NCI-H82 treated with DMSO at 0.1 percent for 48 hours (cell line): ENCODE data around the gene LCK.

Source experiments
- DNase-seq: peaks from one replicate; lab custom pipeline; 2025; ENCODE audit not compliant: unreplicated experiment; lab: John Stamatoyannopoulos, UW

Gene LCK

DNA sequence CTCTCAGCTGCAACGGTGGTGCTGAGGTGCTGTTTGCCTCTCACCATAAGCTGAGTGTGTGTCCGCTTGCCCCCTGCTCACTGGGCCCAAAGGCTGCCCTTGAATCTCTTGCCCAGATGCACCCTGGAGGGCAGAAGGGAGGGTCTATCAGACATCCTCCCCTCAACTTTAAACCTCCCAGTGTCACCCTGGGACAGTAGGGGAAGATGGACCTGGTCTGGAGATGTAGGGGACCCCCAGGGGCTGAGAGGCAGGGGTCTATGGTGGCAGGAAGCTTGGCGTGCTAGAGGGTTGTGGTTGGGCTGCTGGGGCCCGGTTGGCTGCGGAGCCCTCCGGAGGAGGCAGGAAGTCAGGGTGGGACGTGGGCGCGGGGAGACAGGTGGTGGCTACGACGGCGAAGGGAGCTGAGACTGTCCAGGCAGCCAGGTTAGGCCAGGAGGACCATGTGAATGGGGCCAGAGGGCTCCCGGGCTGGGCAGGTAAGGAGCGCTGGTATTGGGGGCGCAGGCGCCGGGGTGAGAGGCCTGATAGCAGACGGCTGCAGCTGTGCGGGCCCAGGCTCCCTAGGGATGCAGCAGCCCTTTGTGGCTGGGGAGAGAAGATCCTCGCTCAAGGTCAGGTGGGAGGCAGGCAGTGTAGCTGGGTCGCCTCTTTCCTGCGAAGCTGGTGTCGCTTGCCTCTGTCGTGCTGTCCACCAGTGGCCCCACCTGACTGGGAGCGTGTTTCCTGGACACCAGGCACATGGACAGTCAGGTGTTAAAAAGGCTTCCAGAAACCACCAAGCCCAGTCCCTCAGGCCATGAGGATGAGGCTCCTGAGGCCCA is at the start of gene LCK:
Gene LCK, plus strand, starts transcription at position 373 of the 824 bp plus-strand sequence. CDS start 23,065 bp downstream, outside the sequence.
- no peak for DNase-seq

- DNase-seq, result no peak
These were observed 46.1 kb upstream of the LCK start for GRCh38 chr1:32204943-32205361.

- DNase-seq, result peak; percentile 49
These were observed 45.4 kb upstream of the LCK start, which contains the start of gene IQCC for GRCh38 chr1:32205401-32206370. IQCC (plus strand) TSS chr1:32205671; CDS start chr1:32205682, 11 bp downstream.

- DNase-seq, result no peak
These were observed 42.6 kb upstream of the LCK start for GRCh38 chr1:32208469-32208868.

DNA sequence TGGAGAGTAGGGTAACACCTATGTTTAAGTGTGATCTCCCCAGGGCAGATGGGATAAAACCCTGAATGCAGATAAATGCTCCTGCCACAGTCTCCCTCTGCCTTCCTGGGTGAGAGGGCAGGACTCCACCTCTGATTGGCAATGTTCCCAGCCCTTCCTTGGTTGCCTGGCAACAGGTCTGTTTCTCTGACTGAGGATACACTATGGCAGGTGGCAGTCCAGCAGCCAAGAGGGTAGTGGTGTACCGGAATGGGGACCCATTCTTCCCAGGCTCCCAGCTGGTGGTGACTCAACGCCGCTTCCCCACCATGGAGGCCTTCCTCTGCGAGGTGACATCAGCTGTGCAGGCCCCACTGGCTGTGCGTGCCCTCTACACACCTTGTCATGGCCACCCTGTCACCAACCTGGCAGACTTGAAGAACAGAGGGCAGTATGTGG is 42.2 kb upstream of the LCK start, which contains the start of gene DCDC2B:
Gene DCDC2B, plus strand, starts transcription at position 199 of the 438 bp plus-strand sequence. Its CDS starts 5 bp downstream, at position 204.
- DNase-seq, result peak; percentile 69

- peak; percentile 49 for DNase-seq
These were observed 35.2 kb upstream of the LCK start for GRCh38 chr1:32215629-32216480.

GRCh38 chr1:32216566-32216965 is 34.5 kb upstream of the LCK start:
- DNase-seq, result no peak

- no peak for DNase-seq
These were observed 32.0 kb upstream of the LCK start for GRCh38 chr1:32219022-32219421.

DNA sequence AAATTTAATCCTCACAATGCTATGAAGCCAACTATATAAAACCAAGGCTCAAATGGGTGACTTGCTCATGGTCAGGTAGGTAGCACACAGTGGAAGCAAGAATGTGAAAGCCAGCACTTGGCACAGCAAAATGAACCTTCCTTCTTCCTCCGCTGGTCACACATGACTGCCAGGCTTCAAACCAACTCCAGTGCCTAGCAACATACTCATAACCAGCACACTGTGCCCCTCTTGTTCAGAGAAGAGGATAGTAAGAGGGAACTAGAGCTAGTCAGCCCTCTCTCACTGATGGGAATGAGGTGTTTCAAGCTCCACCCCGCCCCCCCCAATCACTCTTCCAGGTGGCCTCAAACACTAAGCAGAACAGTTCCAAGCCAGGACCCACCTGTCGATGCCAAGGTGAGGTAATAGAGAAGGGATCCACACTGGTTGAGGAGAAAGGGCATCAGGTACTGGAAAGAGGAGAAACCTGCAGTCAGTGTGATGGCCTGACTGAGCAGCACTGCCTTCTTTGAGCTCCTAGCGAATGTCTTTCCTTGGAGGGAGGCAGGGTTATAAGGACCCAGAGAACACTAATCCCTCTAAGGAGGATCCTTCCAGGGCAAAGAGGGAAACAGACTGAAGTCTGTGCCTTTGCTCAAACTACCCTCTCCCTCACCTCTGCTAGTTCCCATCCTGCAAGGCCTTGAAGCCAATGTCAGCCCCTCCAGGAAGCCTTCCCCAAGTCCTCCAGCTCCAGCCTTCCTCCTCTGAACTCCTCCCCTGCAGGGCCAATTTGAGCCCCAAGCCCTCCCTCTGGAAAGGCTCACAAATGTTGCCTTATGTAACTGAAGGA is 30.1 kb upstream of the LCK start:
- no peak for DNase-seq

GRCh38 chr1:32221581-32221979 is 29.5 kb upstream of the LCK start:
- no peak for DNase-seq

DNA sequence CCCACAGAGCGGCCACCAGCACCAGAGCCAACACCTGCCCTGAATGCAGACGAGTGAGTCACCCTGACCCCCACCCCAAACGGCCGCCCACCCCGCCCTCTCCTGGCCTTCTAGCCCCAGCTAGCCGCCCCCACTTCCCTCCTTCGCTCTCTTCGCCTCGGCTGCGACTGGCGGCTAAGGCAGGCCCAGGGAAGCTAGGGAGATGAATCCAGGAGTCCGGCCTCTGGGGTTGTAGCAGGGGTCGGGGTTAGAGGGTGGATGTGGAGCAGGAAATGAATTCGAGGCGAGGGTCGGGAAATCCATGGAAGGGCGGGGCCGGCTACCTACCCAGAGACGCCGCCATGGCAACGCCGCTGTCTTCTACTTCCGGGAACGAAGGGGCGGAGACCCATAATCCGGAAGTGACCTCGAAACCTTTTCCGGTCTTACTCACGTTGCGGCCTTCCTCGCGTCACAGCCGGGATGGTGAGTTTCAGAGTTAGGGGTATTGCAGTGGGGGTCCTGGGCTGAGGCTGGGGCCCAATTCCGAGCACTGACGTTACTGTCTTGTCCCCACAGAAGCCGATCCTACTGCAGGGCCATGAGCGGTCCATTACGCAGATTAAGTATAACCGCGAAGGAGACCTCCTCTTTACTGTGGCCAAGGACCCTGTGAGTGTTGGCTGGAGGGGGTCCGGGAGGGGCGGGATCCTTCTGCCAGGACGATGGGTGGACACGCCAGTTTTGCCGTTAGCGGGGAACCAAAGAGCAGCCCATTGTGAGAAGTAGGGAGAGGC is 28.9 kb upstream of the LCK start, which contains the start of the genes EIF3I and TMEM234:
Gene EIF3I, plus strand, starts transcription at position 428 of the 776 bp plus-strand sequence. Its CDS starts 35 bp downstream, at position 463.
Gene TMEM234, minus strand, starts transcription at position 374 of the 776 bp plus-strand sequence. Its CDS starts 31 bp downstream, at position 343.
- DNase-seq, result peak; percentile 69

DNA sequence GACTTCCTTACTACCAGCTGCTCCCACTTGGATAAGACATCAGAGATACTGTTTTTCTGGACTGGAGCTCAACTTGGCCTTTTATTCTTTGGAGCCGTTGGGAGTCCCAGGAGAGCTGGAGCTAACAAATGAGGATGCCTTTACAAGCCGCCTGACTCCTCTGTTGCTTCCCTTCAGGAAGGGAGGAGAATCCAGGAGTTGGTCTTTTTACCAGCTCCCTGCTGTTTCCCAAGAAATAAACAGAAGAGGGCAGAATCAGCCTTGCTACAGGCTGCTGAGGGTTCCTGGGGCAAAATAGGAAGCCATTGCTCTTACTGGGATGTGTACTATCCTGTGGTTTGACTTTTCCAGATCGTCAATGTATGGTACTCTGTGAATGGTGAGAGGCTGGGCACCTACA is 27.4 kb upstream of the LCK start:
- DNase-seq, result no peak

- DNase-seq, result no peak
These were observed 26.8 kb upstream of the LCK start for GRCh38 chr1:32224285-32224684.

GRCh38 chr1:32228771-32229170 is 22.3 kb upstream of the LCK start:
- no peak for DNase-seq

DNA sequence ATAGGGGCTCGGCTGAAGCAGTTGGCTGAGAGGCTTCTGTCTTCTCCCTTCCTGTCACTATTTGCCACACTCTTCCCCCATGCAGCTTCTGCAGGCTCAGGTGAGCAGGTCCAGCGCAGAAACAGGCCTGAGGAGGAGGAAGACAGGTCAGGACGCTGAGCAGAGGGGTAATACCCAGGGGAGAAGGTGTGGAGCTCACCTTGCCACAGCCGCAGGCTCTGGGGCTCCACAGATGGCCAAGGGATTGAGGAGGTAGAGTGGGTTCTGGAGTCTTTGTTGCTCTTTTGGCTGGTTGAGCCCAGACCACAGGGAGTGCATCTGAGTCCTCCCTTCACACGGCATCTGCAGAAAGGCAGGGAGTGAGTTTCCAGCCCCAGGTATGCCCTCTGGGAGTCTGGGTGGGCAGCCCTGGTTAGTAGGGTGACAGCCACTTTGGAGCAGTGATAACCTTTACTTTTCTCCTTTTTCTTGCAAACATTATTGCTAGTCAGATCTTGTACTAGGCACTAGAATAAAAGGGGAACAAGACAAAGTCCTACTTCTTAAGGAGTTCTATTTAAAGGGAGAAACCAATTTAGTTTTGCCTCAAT is 19.1 kb upstream of the LCK start:
- no peak for DNase-seq

DNA sequence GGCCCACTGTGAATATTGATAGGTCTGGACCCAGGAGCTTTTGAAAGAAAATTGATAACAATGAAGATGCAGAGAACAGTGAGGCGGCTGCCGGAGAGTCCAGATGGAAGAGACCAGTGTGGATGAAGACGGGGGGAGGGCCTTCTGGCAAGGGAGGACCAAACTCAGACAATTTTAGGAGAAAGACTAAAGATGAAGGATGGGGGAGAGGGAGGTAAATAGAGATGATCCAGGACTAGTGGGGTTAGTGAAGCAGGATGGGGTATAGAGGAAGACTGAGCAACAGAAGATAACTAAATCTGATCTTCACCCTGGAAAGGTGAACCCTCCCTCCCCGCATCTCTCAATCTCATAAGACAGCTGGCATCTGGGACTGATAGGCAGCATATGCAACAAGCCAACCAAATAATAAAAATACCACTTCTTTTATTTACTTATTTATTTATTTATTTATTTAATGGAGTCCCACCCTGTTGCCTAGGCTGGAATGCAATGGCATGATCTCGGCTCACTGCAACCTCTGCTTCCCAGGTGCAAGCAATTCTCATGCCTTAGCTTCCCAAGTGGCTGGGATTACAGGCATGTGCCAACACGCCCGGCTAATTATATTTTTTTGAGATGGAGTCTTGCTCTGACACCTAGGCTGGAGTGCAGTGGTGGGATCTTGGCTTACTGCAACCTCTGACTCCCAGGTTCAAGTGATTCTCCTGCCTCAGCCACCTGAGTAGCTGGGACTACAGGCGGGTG is 18.3 kb upstream of the LCK start:
- no peak for DNase-seq

DNA sequence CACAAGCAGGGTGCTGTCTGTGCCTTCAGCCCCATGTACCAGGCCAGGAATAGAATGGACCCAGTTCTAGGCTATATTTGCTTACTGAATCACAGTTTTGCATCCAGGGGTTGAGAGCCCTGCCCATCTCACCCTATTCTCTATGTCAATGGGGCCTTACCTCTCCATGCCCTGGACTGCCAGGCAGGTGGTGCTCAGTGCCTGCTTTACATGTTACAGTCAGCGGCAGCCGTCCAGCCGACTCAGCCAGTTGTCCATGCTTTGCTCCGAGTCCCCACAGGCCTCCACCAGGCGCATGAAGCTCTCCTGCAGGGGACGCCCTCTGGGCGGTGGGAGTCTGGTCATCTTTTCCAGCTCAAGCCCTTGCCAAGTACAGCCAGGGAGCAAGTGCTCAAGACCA is 16.3 kb upstream of the LCK start:
- DNase-seq, result no peak

DNA sequence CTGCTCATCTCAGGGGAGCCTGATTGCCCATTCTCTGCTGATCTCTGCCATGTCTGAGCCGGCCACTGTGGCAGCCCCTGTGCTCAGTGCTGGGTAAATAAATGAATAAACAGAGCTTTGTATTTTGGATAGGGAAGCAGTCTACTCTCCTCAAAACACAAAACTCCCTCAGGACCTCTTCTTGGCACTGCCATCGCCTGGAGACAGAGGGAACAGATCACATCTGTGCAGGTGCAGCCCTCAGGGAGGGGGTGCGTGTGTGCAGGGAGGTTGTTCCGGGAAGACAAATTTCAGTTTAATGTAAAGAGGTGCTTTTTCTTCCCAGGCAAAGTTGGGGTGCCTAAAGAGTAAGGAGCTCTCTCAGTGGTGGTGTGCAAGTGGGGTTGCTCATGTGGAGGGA is 11.7 kb upstream of the LCK start:
- DNase-seq, result no peak
